WI38 (cell line): ENCODE results near the gene ABCA10.

Experiments
- H3K4me3 ChIP-seq: 2 replicates; pipeline ENCODE4 v1.5.1; 2011; ENCODE audit warnings: low read depth, mild to moderate bottlenecking, control low read depth, low read length
- CTCF ChIP-seq: IDR thresholded peaks from 2 replicates; pipeline ENCODE4 v1.5.1; 2012; ENCODE audit warnings: low read depth, mild to moderate bottlenecking, control low read depth, low read length

Gene ABCA10

GRCh38 chr17:69254187-69254586, 25.6 kb upstream of the ABCA10 start:
- no peak overlapping the region for H3K4me3 ChIP-seq
- TF ChIP-seq CTCF = no peak

- no peak for TF ChIP-seq CTCF
- no peak overlapping the region for H3K4me3 ChIP-seq
Observed at GRCh38 chr17:69250641-69251040, 22.0 kb upstream of the ABCA10 start.

- TF ChIP-seq CTCF = peak; percentile 21; the same call in 1 of the 2 replicates
- H3K4me3 ChIP-seq = no peak overlapping the region
Observed at GRCh38 chr17:69246726-69247375, 18.2 kb upstream of the ABCA10 start.

- no peak overlapping the region for H3K4me3 ChIP-seq
- TF ChIP-seq CTCF = no peak
Observed at GRCh38 chr17:69246202-69246601, 17.6 kb upstream of the ABCA10 start.

GRCh38 chr17:69245617-69246016, 17.0 kb upstream of the ABCA10 start:
- H3K4me3 ChIP-seq = no peak overlapping the region

GRCh38 chr17:69239611-69240600, 11.3 kb upstream of the ABCA10 start:
- TF ChIP-seq CTCF = no peak
- H3K4me3 ChIP-seq = no peak overlapping the region

More at GRCh38 chr17:69245617-69246016, 17.0 kb upstream of the ABCA10 start:
- no peak for TF ChIP-seq CTCF

- no peak overlapping the region for H3K4me3 ChIP-seq
- no peak for TF ChIP-seq CTCF
Observed at GRCh38 chr17:69236946-69237345, 8.3 kb upstream of the ABCA10 start.
